ENCODE results near the gene TMEM269.
A peak's percentile ranks its signal among the peaks of the same experiment; 100 is the strongest.
"Not testable (repeated sequence)": the region's sequence is repeated elsewhere in the genome, so short reads cannot be mapped to it uniquely, and the experiment has no call there.

The TMEM269 gene

GRCh38 chr1:42776502-42776901 is 8.3 kb upstream of the TMEM269 start:
- no peak for DNase-seq (ENCODE audit: low spot score)

- peak; percentile 77 for DNase-seq (ENCODE audit: low spot score)
These were observed 6.9 kb upstream of the TMEM269 start for GRCh38 chr1:42777852-42778251.

DNA sequence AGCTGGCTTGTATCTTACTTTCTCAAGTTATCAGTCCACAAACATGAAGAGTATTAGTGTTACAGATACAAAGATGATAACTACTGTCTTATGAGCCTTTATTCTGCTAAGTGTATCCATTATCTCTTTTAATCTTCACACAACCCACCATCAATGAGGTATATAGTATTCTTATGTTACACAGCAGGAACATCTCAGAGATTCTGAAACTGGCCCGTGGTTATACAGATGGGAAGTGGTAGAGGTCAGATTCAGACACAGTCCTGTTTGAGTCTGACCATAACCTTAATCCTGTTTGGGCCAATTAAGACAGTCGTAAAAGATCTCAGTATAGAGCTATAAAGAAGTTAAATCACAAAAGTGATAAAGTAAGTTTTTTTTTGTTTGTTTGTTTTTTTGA is 5.1 kb upstream of the TMEM269 start:
- DNase-seq (ENCODE audit: low spot score): no peak

GRCh38 chr1:42780176-42780575 is 4.6 kb upstream of the TMEM269 start:
- no peak for DNase-seq (ENCODE audit: low spot score)

GRCh38 chr1:42783092-42783491 is 1.7 kb upstream of the TMEM269 start:
- no peak for DNase-seq (ENCODE audit: low spot score)

DNA sequence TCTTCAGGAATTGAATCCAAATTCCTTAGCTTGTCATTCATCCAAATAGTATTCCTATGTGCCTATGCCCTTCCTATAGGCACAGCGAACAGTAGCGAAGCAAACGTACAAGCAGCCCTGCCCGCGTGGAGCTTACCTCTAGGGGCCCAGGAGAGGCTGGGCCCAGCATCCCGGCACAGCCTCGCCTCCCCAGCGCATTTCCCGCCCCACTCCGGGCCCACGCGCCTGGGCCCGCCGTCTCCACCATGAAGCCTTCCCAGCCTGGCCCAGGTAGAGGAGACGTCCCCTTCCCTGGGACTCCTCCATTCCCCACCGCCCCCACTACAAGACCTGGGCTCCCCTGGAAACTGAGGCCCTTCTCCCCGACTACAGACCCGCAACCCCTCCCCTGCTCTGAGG is 245 bp upstream of the TMEM269 start:
- DNase-seq (ENCODE audit: low spot score): no peak

DNA sequence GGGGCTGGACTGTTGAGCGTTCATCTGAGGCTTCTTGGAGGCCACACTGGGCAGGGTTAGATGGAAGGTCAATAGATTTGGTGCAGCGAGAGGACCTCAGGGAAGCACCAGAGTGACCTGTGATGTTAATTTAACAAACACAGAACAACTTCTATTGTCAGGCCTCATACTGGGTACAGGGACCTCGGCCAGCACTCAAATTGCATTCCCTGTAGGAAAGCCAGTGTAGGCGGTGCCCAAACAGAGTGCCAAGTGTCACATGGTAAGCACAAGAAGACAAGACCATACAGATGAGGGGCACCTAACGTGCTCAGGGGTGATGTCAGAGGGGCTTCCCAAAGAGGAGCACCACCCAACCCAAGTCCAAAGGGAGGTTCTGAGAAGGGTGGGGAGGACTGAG is 1.3 kb downstream of the TMEM269 start:
- no peak for DNase-seq (ENCODE audit: low spot score)

DNA sequence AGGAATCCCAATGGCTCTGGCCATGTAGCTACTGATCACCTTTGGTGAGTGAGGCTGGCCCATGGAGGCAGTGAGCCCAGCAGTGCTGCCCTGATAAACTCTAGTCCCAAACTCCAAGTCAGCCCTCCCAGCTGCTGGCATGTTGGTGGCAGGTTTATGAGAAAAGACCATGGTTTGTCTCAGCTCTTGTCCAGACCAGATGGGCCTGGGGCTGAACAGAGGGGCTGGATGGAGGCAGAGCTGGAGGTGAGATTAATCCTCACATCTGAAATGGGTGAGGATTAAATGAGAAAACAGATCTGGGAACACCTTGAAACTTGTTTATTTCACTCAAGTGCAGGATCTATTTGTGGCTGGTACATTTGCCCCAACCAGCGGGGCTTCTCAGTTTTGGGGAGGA is 3.2 kb downstream of the TMEM269 start:
- no peak for DNase-seq (ENCODE audit: low spot score)

- no peak for DNase-seq (ENCODE audit: low spot score)
These were observed 9.0 kb downstream of the TMEM269 start for GRCh38 chr1:42793824-42794223.

DNA sequence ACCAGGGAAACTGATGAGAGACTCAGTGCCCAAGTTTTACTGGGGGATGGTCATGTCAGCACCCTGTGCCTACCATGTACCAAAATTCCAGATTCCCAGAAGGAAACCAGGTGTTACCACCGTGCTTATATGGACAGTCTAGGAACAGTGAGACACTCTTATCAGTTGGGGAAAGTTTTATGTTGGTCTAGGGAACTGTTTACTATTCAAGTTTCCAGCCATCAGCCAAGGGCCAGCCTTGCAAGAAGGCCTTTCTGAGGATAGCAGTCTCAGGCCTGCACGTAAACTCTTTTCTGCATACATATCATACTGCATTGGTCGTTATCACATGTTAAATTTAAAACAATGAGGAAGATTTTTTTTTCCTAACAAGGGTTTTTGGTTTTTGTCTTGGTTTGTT is 12.6 kb downstream of the TMEM269 start:
- no peak for DNase-seq (ENCODE audit: low spot score)

DNA sequence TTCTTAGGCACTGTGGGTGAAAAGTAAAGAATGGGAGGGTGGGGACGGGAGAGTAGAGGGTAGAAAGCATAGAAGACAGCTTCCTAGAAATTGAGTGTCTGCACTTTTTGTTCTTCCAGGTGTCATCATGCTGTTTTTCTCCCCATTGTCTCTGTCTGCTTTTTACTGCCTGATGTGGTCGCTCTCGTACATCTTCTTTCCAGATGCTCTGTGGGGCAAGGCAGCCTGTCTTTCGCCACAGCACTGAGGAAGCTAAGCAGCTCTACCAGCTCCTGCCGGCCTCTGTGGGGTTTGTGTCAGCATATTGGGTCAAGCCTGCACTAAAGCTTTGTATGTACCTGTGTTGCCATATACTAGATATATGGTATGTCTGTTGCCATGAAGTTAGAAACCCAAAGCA is 13.2 kb downstream of the TMEM269 start:
- DNase-seq (ENCODE audit: low spot score): no peak

GRCh38 chr1:42801832-42802473 is 17.2 kb downstream of the TMEM269 start:
- DNase-seq (ENCODE audit: low spot score): no peak

- DNase-seq (ENCODE audit: low spot score): no peak
These were observed 21.4 kb downstream of the TMEM269 start for GRCh38 chr1:42806171-42806570.

- no peak for DNase-seq (ENCODE audit: low spot score)
These were observed 21.8 kb downstream of the TMEM269 start for GRCh38 chr1:42806593-42806992.

DNA sequence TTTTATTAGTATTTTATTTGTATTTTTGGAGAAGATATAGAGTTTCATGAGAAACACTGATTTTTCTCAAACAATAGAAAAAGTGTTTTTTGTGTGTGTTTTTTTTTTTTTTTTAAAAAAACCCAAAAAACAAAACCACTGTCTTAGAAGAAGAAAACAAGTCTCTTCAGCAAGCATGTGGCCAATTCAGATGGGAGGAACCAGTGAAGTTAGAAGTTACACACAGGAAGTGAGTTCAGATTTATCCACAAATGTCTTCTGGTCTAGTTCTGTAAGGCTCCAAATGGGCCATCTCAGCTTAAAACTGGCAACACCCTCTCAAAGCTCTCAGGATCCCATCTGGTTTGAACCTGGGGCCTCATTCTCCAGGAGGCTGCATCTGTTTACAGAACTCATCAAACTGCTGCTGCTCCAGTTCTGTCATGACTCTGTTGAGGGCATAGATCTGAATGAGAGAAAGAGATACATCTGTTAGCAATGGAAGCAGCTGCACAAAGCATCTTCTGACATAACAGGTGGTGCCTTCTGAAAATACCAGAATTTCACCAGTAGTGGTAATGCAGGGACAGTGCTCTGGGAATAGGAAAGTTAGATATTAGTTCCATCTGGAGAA is 22.4 kb downstream of the TMEM269 start:
- DNase-seq (ENCODE audit: low spot score): no peak

DNA sequence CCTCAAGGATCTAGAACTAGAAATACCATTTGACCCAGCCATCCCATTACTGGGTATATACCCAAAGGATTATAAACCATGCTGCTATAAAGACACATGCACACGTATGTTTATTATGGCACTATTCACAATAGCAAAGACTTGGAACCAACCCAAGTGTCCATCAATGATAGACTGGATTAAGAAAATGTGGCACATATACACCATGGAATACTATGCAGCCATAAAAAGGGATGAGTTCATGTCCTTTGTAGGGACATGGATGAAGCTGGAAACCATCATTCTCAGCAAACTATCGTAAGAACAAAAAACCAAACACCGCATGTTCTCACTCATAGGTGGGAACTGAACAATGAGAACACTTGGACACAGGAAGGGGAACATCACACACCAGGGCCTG is 30.0 kb downstream of the TMEM269 start:
- DNase-seq (ENCODE audit: low spot score): not testable (repeated sequence)

DNA sequence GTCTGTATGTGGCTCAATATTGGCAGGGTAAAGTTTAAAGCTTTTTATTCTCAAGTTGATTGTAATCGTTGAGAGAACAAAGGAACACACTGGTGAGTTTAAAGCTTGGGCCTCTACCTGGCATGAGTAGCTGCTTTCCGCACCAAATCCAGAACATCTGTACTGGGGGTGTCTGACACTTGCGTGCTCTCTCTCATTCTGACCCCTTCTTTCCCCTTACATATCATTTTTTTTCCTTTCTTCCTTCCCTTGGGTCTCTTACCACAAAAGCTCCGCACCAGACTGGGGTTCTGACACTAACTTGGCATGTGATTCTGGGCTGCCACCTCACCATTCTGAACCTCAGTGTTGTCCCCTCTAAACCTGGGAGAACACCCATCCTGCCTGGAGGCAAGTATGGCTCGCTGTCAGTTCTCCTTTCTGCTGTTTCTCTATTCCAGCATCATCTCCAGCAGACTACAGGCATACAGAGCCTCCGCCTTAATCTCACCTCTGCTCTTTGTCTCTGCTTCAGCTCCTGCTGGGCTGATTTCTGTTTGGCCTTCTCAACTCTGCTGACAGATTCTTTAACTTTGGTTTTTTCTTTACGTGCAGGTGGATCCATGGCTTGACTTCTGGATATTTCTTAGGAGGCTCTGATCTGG is 31.3 kb downstream of the TMEM269 start:
- DNase-seq (ENCODE audit: low spot score): no peak

- DNase-seq (ENCODE audit: low spot score): peak; percentile 76
These were observed 32.0 kb downstream of the TMEM269 start, which contains the start of the genes ERMAP and SVBP for GRCh38 chr1:42816585-42817439. TSS of gene ERMAP (plus strand) at chr1:42817122. CDS start at chr1:42830449, 13,327 bp downstream. TSS of gene SVBP (minus strand) at chr1:42817397. CDS start at chr1:42816544, 853 bp downstream.

DNA sequence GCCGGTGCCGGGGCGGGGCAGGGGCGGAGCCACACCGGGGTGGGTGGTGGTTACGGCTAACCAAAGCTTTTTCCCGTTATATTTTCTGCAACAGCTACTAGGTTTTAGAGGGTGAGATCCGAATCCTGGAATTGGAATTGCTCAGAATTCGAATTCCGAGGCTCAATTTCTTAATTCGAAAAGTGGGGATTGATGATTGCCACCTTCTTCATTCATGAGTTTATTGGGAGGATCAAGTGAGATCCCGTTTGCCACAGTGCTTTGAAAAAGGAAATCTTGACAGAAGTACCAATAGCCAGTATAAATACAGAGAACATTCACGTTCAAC is 32.6 kb downstream of the TMEM269 start:
- DNase-seq (ENCODE audit: low spot score): peak; percentile 92

DNA sequence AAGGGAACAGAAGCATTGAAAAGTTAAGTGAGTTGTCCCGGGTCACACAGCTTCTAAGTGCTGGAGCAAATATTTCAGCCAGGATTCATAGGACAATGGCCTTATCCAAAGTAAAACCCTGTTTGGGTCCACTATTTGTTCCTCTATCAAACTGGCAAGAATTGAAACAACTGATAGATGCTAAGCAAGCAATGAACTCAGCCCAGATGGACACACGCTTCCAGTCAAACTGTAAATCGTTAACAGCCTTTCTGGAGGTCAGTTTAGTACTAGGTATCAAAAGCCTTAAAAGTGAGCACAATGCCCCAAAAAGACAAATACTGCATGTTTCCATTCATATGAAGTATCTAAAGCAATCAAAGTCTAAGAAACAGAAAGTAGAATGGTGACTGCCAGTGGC is 33.2 kb downstream of the TMEM269 start:
- DNase-seq (ENCODE audit: low spot score): no peak

DNA sequence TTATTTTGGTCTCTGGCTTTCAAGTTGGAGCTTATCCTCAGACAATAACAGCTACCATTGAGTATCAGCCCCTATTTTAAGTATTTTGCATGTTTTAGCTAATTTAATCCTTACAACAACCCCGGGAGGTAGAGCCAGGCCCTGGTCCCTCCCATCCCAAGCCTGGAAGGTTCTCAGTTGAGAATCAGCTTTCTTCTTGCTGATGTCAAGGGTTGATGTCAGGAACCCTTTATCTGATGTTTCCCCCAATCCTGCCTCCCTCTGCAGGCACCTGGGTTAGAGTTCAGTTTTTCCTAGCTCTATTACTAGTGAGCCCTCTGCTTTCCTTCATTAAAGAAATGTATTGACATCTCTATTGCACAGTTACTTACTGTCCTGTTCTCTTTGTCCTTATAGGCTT is 36.0 kb downstream of the TMEM269 start:
- no peak for DNase-seq (ENCODE audit: low spot score)

DNA sequence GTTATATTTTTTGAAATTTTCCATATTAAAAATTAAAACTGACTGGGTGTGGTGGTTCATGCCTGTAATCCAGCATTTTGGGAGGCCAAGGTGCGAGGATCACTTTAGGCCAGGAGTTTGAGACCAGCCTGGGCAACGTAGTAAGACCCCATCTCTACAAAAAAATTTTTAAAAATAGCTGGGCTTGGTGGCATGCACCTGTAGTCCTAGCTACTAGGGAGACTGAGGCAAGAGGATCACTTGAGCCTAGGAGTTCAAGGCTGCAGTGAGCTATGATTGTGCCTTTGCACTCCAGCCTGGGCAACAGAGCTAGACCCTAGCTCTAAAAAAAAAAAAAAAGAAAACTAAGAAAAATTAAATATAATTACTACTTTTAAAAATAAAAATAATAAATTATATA is 36.9 kb downstream of the TMEM269 start:
- no peak for DNase-seq (ENCODE audit: low spot score)
